ENCODE results near the gene ATXN1. TPM values are rescaled to one million over a fixed set of nuclear protein-coding genes. Genes with fewer than 3 reads are reported as not detected.
"Not testable (repeated sequence)": the region's sequence is repeated elsewhere in the genome, so short reads cannot be mapped to it uniquely, and the experiment has no call there.

The ATXN1 gene
- total RNA-seq, 1 donor, result 48.5 TPM

- no peak overlapping the region for H2AFZ ChIP-seq (ENCODE audit: low read length)
- H3K4me2 ChIP-seq (ENCODE audit: insufficient read depth, low read length), result peak overlapping the region; percentile 47
- no peaks in the 10 kb centered on the region for H3K36me3 ChIP-seq (ENCODE audit: insufficient read depth, low read length)
- peaks cover 6% of the 10 kb centered on the region for H4K20me1 ChIP-seq (ENCODE audit: insufficient read depth, low read length)
- H3K79me2 ChIP-seq (ENCODE audit: insufficient read depth, low read length), result no peaks in the 10 kb centered on the region
- H3K27me3 ChIP-seq (ENCODE audit: insufficient read depth, low read length), result no peaks in the 10 kb centered on the region
- H3K4me1 ChIP-seq (ENCODE audit: insufficient read depth, low read length), result no peaks in the 10 kb centered on the region
- peak; percentile 54 for DNase-seq (ENCODE audit: insufficient read length, low spot score, missing footprints)
- no peak overlapping the region for H3K4me3 ChIP-seq (ENCODE audit: insufficient read depth, low read length)
- H3K9me3 ChIP-seq (ENCODE audit: low read depth, low read length), result no peaks in the 10 kb centered on the region
- peak overlapping the region; percentile 46 for H3K27ac ChIP-seq (ENCODE audit: low read depth, low read length)
- peak; percentile 33 for TF ChIP-seq CTCF (IDR thresholded peaks at IDR 0.05; ENCODE audit: extremely low read depth, low read depth, low read length)
Observed at GRCh38 chr6:16540804-16541752, 220.2 kb downstream of the ATXN1 start.

GRCh38 chr6:16540383-16540782 lies 220.9 kb downstream of the ATXN1 start:
- not testable (repeated sequence) for H3K4me3 ChIP-seq (ENCODE audit: insufficient read depth, low read length); H2AFZ ChIP-seq (ENCODE audit: low read length); DNase-seq (ENCODE audit: insufficient read length, low spot score, missing footprints); H3K4me1 ChIP-seq (ENCODE audit: insufficient read depth, low read length); H3K9me3 ChIP-seq (ENCODE audit: low read depth, low read length); H3K27me3 ChIP-seq (ENCODE audit: insufficient read depth, low read length); H4K20me1 ChIP-seq (ENCODE audit: insufficient read depth, low read length); H3K27ac ChIP-seq (ENCODE audit: low read depth, low read length); H3K36me3 ChIP-seq (ENCODE audit: insufficient read depth, low read length); H3K79me2 ChIP-seq (ENCODE audit: insufficient read depth, low read length); H3K4me2 ChIP-seq (ENCODE audit: insufficient read depth, low read length)

GRCh38 chr6:16539086-16539931 lies 222.0 kb downstream of the ATXN1 start:
- DNase-seq (ENCODE audit: insufficient read length, low spot score, missing footprints), result peak; percentile 31
- H3K36me3 ChIP-seq (ENCODE audit: insufficient read depth, low read length), result no peaks in the 10 kb centered on the region

GRCh38 chr6:16535564-16535963 lies 225.7 kb downstream of the ATXN1 start:
- Histone ChIP-seq H3K36me3 (ENCODE audit: insufficient read depth, low read length) (no peaks in the 10 kb centered on the region), H3K79me2 (ENCODE audit: insufficient read depth, low read length) (no peaks in the 10 kb centered on the region), H3K4me3 (ENCODE audit: insufficient read depth, low read length) (no peak overlapping the region), H3K4me2 (ENCODE audit: insufficient read depth, low read length) (no peak overlapping the region), H3K9me3 (ENCODE audit: low read depth, low read length) (no peaks in the 10 kb centered on the region), H2AFZ (ENCODE audit: low read length) (no peak overlapping the region), H4K20me1 (ENCODE audit: insufficient read depth, low read length) (peaks cover 3% of the 10 kb centered on the region), H3K4me1 (ENCODE audit: insufficient read depth, low read length) (no peaks in the 10 kb centered on the region), H3K27me3 (ENCODE audit: insufficient read depth, low read length) (no peaks in the 10 kb centered on the region), H3K27ac (ENCODE audit: low read depth, low read length) (no peak overlapping the region)
- TF ChIP-seq CTCF (IDR thresholded peaks at IDR 0.05; ENCODE audit: extremely low read depth, low read depth, low read length), result no peak
- DNase-seq (ENCODE audit: insufficient read length, low spot score, missing footprints), result no peak

More at GRCh38 chr6:16539086-16539931, 222.0 kb downstream of the ATXN1 start:
- no peak for TF ChIP-seq CTCF (IDR thresholded peaks at IDR 0.05; ENCODE audit: extremely low read depth, low read depth, low read length)
- Histone ChIP-seq H3K4me1 (ENCODE audit: insufficient read depth, low read length) (no peaks in the 10 kb centered on the region), H3K27me3 (ENCODE audit: insufficient read depth, low read length) (no peaks in the 10 kb centered on the region), H3K27ac (ENCODE audit: low read depth, low read length) (no peak overlapping the region), H3K4me3 (ENCODE audit: insufficient read depth, low read length) (no peak overlapping the region), H2AFZ (ENCODE audit: low read length) (no peak overlapping the region), H3K9me3 (ENCODE audit: low read depth, low read length) (no peaks in the 10 kb centered on the region), H4K20me1 (ENCODE audit: insufficient read depth, low read length) (peaks cover 6% of the 10 kb centered on the region), H3K79me2 (ENCODE audit: insufficient read depth, low read length) (no peaks in the 10 kb centered on the region), H3K4me2 (ENCODE audit: insufficient read depth, low read length) (no peak overlapping the region)
